ENCODE results near the gene PDE11A.

Gene PDE11A

DNA sequence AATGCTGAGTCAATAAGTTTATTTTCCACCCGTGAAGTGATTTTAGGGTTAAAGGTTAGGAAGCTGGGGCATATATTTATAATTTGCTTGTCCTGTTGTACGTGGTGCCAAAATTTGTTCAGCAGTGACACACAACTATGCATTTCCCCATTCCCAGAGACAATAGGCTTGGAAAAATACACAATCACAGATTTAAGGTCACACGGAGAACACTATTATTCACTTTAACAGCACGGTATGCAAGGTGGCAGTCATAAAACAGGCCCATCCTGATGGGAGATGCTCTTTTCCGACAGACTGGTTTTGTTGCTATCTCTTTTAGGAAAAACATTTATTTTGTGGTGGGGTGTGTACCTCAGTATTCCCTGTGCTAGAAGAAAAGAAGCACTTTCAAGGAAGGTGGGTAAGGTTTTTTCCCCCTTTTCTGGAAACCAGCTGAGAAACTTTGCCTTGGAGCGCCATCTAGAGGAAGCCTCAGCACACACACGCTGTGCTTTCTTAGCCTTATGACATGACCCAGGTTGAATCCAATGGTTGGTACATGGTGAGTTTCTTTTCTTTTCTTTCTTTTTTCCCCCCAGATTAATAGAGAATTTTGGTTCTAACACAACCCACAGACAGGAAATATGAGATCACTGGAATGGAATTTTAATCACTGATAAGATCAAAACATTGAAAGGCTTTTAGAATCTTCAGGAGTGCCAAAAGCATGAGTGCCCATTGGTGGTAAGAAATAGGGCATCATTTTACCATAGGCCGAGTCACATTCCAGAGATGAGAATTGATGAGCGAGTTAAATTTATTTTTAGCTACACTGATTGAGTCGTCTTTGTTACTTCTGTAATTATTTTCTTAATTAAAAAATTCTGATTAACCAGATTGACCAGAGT is 347.9 kb downstream of the PDE11A start:
- DNase-seq (ENCODE audit: low spot score) = peak; percentile 66

DNA sequence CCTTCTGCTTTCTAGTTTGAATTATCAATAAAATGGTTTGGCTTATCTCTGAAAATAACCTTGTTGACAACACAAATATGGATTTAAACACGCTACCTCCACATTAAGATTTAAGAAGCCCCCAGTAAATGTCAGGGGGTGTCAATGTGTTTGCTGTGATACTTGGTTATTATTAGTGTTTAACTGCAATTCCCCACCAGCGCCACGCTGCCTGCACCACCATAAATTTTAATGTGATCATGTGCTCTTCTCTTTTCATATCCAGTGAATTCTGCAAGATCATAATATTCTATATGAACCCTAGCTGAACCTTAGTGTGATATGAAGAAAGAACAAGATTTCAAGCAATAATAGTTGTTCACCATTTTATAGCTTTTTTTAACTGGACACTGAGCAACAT is 349.3 kb downstream of the PDE11A start:
- no peak for DNase-seq (ENCODE audit: low spot score)

DNA sequence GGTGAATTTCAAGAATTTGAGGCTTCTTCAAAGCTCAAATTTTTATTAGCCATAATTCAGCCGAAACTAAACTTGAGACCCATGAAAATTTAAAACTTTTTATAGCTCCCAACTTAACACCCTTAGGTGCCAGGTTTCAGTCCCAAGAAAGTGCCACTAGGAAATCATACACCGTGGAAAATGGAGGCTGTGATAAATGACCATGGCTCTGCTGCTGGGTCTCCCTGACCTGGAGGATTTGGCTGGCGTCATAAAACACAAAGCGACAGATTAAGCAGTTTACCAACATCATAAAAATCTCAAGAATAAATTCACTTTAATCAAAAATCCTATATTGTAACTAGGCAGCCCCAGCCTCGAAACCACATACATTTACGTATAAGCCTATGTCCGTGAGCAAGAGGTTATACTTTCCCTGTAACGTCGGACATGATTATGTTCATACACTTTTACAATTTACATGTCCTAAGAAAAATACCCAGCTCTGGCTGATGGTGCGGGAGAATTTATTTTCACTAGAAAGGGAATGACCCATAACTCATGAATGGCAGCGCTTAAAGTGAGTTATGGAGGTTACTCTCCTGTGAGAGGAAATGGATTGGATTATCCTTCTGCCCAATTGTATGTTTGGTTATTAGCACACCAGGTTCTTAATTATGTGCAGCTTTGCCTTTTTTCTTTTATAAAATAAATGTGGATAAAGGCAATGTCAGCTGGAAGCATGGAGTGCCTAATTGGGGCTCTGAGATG is 350.6 kb downstream of the PDE11A start:
- DNase-seq (ENCODE audit: low spot score) = no peak

GRCh38 chr2:177721087-177721486 is 351.5 kb downstream of the PDE11A start:
- no peak for DNase-seq (ENCODE audit: low spot score)

DNA sequence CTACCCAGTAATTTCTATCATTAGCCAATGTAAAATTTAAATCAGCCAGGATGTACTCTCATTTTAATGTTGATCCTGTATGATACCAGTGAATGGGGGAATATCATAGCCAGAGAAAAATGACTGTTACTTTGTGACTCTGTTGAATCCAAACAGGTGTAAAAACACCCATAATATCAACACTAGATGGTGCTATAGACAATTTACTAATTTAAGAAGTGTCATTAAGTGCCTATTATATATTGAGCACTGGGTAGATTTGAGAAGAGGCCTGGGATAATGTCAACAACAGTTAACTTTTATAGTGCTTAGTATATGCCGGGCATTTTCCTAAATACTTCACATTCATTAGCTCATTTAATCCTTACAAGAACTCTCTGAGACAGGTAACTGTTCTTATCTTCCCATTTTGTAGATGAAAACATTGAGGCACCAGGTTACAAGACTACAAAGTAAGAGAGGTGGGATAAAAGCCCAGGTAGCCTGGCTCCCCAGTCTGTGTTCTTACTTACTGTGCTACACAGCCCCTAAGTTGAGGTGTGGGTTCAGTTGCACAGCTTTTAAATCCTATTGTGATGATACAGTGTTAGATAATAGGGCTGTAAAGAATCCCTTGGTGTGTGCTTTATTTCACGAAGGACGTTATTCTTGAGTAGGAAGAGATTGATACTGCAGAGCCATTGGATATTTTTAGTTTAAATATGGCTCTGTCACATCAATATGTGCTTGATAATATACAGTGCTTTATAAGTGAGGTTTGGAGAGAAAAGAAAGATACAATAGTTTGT is 354.6 kb downstream of the PDE11A start:
- no peak for DNase-seq (ENCODE audit: low spot score)

GRCh38 chr2:177716484-177716883 is 356.1 kb downstream of the PDE11A start:
- no peak for DNase-seq (ENCODE audit: low spot score)

GRCh38 chr2:177715771-177716170 is 356.8 kb downstream of the PDE11A start:
- no peak for DNase-seq (ENCODE audit: low spot score)

- DNase-seq (ENCODE audit: low spot score) = no peak
These were observed 357.9 kb downstream of the PDE11A start for GRCh38 chr2:177714704-177715103.

DNA sequence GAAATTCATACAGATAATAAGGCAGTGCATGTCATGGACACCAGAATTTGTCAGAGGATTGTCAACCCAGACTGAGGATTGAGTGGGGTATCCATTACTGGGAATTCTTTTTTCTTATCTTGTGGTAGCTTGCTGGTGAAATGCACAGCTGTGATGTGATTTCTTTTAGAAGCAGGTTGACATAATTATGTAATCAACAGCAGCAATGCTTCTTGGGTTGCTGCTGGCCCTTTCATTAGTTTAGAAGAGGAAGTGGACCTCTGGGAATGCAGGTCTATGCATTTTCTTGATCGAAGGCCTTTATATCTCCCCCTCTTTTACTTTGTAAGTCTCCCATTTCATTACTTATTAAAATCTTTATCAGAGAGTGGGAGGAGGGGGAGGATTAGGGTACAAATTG is 360.1 kb downstream of the PDE11A start:
- no peak for DNase-seq (ENCODE audit: low spot score)

- DNase-seq (ENCODE audit: low spot score) = no peak
These were observed 360.9 kb downstream of the PDE11A start for GRCh38 chr2:177711483-177712265.

DNA sequence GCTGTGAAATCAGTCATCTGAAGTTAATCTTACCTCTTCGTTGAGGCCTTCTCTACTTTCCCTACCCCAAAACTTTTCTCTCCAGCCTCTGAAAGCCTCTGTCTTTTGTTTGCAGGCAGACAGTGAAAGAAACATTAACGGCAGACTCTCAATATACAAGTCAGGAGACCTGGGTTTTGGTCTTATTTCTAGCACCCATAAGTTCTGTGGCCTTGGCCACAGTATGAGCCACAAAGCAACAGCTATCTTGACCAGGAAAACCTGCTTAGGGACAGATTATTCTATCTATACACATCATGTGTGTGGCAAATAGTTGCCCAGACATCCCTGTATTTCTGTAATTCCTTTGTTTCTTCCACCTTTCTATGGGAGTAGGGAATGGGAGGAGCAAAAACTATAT is 361.7 kb downstream of the PDE11A start:
- no peak for DNase-seq (ENCODE audit: low spot score)

GRCh38 chr2:177709986-177710401 is 362.6 kb downstream of the PDE11A start:
- no peak for DNase-seq (ENCODE audit: low spot score)

DNA sequence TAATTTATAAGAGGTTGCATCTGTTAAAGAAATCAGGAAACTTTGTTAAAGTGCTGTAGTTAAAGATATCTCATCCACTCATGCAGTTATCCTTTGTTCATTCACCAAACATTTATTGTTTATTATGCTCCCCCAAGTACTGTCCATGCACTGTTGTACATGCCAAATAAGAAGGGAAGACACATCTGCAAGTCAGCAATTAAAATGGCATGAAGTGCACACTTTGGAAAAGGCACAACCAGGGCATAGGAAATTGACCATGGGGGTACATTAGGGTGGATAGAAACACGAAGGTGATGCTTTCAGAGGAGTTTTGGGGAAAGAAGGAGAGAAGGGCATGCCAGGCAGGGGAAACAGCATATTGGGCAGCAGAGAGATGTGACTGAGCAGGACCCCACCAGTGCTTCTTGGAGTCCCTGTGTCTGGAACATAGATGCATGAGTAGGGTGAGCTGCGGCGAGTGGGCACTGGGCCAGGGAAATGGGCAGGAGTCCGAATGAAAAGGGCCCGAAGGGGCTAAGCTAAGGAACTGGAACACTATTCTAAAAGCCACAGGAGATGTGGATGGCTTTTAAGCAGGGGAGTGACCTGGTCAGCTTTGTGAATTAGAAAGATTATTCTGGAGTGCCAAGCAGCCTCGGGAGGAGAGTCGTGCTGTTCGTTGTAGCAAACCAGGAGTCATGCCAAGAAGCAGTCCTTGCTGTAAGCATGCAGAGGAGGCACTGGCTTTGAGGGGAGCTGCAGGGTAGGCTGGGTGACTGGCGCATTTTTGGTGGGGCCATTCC is 363.7 kb downstream of the PDE11A start:
- no peak for DNase-seq (ENCODE audit: low spot score)

GRCh38 chr2:177708106-177708505 is 364.5 kb downstream of the PDE11A start:
- no peak for DNase-seq (ENCODE audit: low spot score)

DNA sequence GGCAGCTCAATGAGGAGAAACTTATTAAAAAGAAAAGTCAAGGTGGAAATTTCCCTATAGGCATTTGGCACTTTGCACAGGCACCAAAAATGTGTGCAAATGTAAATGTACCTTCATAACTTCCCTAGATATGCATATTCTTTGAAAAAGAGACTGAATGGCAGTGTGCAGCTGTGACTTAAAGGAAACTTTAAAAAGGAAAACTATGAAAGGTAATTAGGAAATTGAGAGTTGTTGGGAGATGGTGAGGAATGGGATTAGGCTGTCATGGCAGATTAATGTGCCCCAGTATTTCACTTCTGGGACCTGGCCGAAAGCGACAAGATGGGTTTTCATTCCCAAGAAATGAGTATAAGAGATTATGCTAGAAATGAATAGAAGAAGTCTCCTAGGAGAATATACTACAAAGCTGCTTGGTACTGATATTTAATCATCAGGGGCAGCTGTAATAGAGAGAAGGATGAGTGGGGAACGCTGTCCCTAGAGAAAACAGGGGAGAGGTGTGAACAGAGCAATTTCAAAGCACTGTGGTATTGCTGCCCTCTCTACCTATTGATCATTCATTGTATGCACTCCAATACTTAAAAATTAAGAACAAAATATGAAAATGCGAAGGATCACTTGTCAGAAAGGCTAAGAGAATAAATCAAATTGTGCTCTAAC is 366.9 kb downstream of the PDE11A start:
- DNase-seq (ENCODE audit: low spot score) = no peak

GRCh38 chr2:177703159-177703558 is 369.4 kb downstream of the PDE11A start:
- no peak for DNase-seq (ENCODE audit: low spot score)

DNA sequence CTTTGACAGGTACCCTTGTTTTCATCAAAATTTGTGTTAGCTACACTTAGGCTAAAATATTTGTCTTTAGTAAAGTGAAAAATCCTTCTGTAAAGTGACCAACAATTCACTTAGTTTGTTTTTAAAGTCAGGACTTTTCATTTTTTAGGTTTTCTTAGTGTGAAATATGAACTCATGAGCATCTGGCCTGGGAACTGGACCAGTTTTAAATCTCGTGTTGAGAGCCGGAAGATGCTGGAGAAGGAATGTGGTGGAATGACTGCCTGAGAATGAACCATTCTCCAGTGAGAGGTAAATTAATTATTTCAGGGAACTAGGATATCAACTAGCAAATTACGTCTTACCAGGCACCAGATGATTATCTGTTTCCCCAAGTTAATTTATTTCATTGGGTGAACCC is 374.3 kb downstream of the PDE11A start:
- no peak for DNase-seq (ENCODE audit: low spot score)

DNA sequence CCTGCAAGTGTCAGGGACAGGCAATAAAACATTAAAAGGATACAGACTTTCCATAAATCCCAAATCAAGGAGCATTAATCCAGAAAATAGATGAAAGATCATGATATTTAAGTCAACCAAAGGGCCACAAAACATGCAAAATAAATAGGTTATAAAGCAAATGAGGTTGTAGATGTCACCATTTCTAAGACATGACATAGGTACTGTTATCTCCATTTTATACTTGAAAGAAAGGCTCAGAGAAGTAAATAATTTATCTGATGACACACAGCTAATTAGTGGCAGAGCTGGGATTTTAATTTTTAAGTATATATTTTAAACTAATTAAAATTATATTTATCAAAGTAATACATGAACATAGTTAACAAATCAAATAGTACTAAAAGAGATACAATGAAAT is 378.2 kb downstream of the PDE11A start:
- DNase-seq (ENCODE audit: low spot score) = no peak

DNA sequence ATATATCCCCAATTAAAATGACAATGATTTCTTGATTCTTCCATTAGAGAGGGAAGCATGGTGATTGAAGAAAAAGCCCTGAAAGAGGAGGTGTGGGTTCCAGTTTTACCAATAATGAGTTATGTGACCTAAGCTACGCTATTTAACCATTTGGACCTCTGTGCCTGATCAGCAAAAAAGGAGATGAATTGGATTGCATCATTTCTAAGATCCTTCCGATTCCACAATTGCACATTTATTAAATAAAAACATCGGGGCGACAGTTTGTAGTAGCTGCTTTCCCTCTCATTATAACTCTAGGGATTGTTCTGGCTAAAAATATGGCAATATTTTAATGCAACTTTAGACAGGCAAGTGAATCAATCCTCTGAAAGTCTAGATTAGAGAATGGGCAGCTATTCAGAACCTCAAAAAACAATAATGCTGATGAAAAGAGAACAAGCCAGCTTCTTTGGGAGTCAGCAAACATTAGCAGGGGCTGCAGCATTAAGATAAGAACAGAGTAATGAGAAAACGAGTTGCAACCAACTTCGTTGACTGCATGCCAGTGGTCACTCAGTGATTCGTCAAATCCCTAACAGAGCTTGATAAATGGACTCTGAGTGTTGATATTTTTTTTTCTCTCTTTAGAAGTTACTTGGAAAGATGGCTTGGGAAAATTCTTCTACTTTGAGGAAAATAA is 378.8 kb downstream of the PDE11A start:
- DNase-seq (ENCODE audit: low spot score) = no peak

DNA sequence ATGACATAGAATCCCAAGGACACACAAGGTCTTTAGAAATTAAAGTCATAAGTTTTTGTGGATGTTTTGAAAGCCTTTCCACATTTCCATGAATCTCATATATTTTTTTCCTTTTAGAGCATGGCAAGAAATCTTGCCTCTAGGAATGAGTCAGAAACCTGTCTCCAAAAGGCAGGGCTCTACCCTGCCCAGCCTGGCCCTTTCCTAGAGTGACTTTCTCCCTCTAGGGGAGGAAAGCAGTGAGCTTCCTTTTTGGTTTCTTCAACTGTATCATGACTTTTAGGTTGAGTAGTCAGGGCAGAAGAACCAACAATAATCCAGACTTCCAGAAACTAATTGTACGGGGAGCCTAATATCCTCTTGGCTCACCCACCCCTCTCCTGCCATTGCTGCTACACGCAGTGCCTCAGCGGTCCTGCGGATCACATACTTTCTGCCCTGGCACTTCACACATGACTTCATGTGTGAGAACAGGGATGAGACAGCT is 379.8 kb downstream of the PDE11A start:
- DNase-seq (ENCODE audit: low spot score) = no peak
